Measurements from ENCODE around the gene CIB4.
A peak's percentile ranks its signal among the peaks of the same experiment; 100 is the strongest.

CIB4 gene

GRCh38 chr2:26682155-26682554 lies 41.0 kb upstream of the CIB4 start:
- no peak for DNase-seq (ENCODE audit: low read depth)
- no peak for TF ChIP-seq CTCF (conservative IDR thresholded peaks at IDR 0.05; ENCODE audit: control insufficient read depth, insufficient read depth, low read depth, low read length)
- no peak overlapping the region for H3K4me3 ChIP-seq (ENCODE audit: control insufficient read depth, low read depth, low read length)

- H3K4me3 ChIP-seq (ENCODE audit: control insufficient read depth, low read depth, low read length), result no peak overlapping the region
- DNase-seq (ENCODE audit: low read depth), result no peak
- no peak for TF ChIP-seq CTCF (conservative IDR thresholded peaks at IDR 0.05; ENCODE audit: control insufficient read depth, insufficient read depth, low read depth, low read length)
These were observed 40.5 kb upstream of the CIB4 start for GRCh38 chr2:26681656-26682055.

GRCh38 chr2:26679867-26680266 lies 38.7 kb upstream of the CIB4 start:
- DNase-seq (ENCODE audit: low read depth), result no peak
- H3K4me3 ChIP-seq (ENCODE audit: control insufficient read depth, low read depth, low read length), result no peak overlapping the region
- TF ChIP-seq CTCF (conservative IDR thresholded peaks at IDR 0.05; ENCODE audit: control insufficient read depth, insufficient read depth, low read depth, low read length), result no peak

GRCh38 chr2:26678035-26678434 lies 36.9 kb upstream of the CIB4 start:
- TF ChIP-seq CTCF (conservative IDR thresholded peaks at IDR 0.05; ENCODE audit: control insufficient read depth, insufficient read depth, low read depth, low read length), result no peak
- no peak overlapping the region for H3K4me3 ChIP-seq (ENCODE audit: control insufficient read depth, low read depth, low read length)
- peak; percentile 35 for DNase-seq (ENCODE audit: low read depth)

- no peak for DNase-seq (ENCODE audit: low read depth)
These were observed 34.6 kb upstream of the CIB4 start for GRCh38 chr2:26675651-26676255.

GRCh38 chr2:26674771-26675170 lies 33.6 kb upstream of the CIB4 start:
- H3K4me3 ChIP-seq (ENCODE audit: control insufficient read depth, low read depth, low read length), result no peak overlapping the region
- no peak for DNase-seq (ENCODE audit: low read depth)
- no peak for TF ChIP-seq CTCF (conservative IDR thresholded peaks at IDR 0.05; ENCODE audit: control insufficient read depth, insufficient read depth, low read depth, low read length)

More at GRCh38 chr2:26675651-26676255, 34.6 kb upstream of the CIB4 start:
- no peak for TF ChIP-seq CTCF (conservative IDR thresholded peaks at IDR 0.05; ENCODE audit: control insufficient read depth, insufficient read depth, low read depth, low read length)
- no peak overlapping the region for H3K4me3 ChIP-seq (ENCODE audit: control insufficient read depth, low read depth, low read length)
